ENCODE results near the gene RHEB. TPM values are rescaled to one million over a fixed set of nuclear protein-coding genes. Genes with fewer than 3 reads are reported as not detected.
A peak's percentile ranks its signal among the peaks of the same experiment; 100 is the strongest.

Gene RHEB
- total and polyA plus RNA-seq, 2 of the 13 experiments (the other 11 are each of a cell fraction or from before 2014, with no cell fraction given), result 55.0 to 77.6 TPM

DNA sequence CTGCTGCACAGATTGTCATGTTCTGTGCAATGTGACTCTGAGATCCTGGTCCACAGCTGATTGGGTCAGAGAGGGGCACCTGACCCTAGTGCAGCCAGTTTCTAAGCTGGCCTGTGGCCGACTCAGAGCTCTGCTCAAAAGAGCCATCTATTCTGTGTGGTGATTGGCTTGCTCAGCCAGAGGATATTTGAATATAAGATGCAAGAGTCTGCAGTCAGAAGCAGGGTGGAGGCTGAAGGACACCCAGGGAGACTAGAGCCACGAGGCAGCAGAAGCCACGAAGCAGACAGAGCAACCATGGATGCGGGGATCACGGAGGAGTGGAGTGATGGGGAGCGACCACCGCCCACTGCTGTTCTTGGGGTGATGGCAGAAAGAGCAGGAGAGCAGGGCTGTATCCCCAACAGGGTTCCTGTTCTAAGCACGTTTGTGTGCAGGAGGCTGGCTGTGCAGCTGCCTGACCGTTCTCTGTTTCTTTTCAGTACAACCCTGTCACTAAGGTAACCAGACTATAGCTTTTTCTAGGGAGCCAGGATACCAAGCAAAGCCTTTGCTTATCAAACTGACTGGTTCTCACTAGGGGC is 19.5 kb upstream of the RHEB start:
- Histone ChIP-seq H3K27me3 (ENCODE audit: control insufficient read depth in 1 of 2, insufficient read depth in 2 of 2, low read length in 2 of 2) (peaks cover 2 to 30% of the 10 kb centered on the region in 2 experiments; a peak in 4 of 5 replicates), H3K4me2 (ENCODE audit: low read depth, low read length) (no peak overlapping the region), H3K4me3 (replicated peaks in 1 of 3; ENCODE audit: insufficient read depth in 1 of 3, low read depth in 2 of 3, low read length in 3 of 3) (no peak overlapping the region), H3K27ac (ENCODE audit: extremely low read length, insufficient read depth, low read length) (no peak overlapping the region), H2AFZ (ENCODE audit: low read length) (no peak overlapping the region), H3K4me1 (ENCODE audit: insufficient read depth, low read length) (no peaks in the 10 kb centered on the region), H3K9me3 (ENCODE audit: low read length) (no peaks in the 10 kb centered on the region), H4K20me1 (ENCODE audit: insufficient read depth, low read length) (no peaks in the 10 kb centered on the region), H3K79me2 (ENCODE audit: insufficient read depth, low read length) (no peaks in the 10 kb centered on the region), H3K36me3 (replicated peaks in 1 of 2; ENCODE audit: control insufficient read depth in 1 of 2, insufficient read depth in 2 of 2, low read length in 2 of 2) (no peaks in the 10 kb centered on the region), H3K9ac (ENCODE audit: insufficient read depth, low read depth, low read length) (no peak overlapping the region)
- CTCF ChIA-PET (ENCODE audit: low intra/inter-chr PET ratio, low total read pairs), result no interaction called here
- peak; percentile 67 for ATAC-seq
- in situ Hi-C loops (cut with HindIII; ENCODE audit: extremely low pct_ligation_motif_present, low pct_unique_long_range_greater_than_20kb) (no loop called here), intact Hi-C loops (cut with micrococcal nuclease; ENCODE audit: unreplicated experiment) (no loop called here)
- no peak for FAIRE-seq
- TF ChIP-seq, protein P1, sequence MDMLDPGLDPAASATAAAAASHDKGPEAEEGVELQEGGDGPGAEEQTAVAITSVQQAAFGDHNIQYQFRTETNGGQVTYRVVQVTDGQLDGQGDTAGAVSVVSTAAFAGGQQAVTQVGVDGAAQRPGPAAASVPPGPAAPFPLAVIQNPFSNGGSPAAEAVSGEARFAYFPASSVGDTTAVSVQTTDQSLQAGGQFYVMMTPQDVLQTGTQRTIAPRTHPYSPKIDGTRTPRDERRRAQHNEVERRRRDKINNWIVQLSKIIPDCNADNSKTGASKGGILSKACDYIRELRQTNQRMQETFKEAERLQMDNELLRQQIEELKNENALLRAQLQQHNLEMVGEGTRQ (IDR thresholded peaks at IDR 0.05; ENCODE audit: low read depth, low read length), result peak; percentile 8; the same call in 1 of the 2 replicates
- TF ChIP-seq, protein P1 (CRISPR knock-in tag; IDR thresholded peaks at IDR 0.05; ENCODE audit: borderline replicate concordance), result no peak; the same call in 1 of the 2 replicates
- TF ChIP-seq ZNF251 (CRISPR knock-in tag; IDR thresholded peaks at IDR 0.05) (no peak), CENPX (CRISPR knock-in tag; IDR thresholded peaks at IDR 0.05) (no peak)
- POLR2A ChIA-PET, result interaction anchor here (1.0 to 1.1 kb wide), 2 partner anchors 19 kb away, joined by 3 to 5 read pairs; partner anchors contain the start of gene RHEB
- no TSS peak for BruUV-seq (replicated peaks)
- DNase-seq (ENCODE audit: low spot score), result no peak
- 49% methylated on average over 9 of the region's 9 CpGs for WGBS (ENCODE audit: low lambda C conversion rate)

Data from HepG2 (cell line).